PC-9 (cell line): ENCODE results near the gene PSTPIP1.

Source experiments
- EZH2 ChIP-seq: fragments of 200-600 bp; sonication (generic); IDR thresholded peaks from 2 replicates; pipeline ENCODE4 v1.8.0; 2017; ENCODE audit warnings: antibody characterized with exemption, low read depth
- TF ChIP-seq, protein P1 (sequence below): fragments of 200-600 bp; sonication (generic); conservative IDR thresholded peaks from 2 replicates; pipeline ENCODE4 v1.6.1; 2017; ENCODE audit warnings: mixed run types, antibody characterized with exemption, mild to moderate bottlenecking, moderate library complexity

DNA sequence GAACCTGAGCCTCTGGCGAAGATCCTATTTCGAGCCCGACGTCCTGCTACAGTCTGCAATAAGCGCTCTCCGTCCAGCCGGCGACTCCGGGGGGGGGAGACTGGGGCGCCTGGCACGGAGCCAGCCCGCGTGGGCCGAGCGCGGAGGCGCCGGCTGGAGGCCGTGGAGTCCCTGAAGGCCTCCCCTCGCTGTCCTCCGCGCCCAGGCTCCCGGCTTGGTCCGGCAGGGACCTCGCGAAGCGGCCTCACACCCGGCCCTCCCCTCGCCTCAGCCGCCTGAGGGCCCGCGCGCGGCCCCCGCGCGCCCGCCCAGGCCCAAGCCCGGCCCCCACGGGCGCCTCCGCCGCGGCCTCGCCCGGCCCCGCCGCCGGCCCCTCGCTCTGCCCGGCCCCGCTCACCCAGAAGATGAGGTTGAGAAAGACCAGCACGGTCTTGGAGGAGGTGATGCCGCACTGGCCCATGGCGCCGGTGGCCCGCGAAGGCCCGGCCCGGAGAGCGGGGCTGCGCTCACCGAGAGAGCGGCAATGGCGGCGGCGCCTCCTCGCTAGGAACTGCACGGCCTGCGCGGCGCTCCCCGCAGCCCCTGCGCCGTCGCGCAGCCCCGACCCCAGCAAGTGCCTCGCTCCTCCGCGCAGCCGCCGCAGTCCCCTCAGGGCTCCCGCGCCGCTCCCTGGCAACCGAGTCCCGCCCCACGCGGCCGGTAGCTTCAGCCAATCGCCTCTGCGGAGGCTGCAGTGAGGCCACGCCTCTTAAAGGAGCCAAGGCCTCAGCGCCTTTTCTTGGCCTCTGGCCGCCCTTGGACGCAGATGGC is 75.8 kb downstream of the PSTPIP1 start, which contains the start of gene TSPAN3:
- TF ChIP-seq, protein P1, sequence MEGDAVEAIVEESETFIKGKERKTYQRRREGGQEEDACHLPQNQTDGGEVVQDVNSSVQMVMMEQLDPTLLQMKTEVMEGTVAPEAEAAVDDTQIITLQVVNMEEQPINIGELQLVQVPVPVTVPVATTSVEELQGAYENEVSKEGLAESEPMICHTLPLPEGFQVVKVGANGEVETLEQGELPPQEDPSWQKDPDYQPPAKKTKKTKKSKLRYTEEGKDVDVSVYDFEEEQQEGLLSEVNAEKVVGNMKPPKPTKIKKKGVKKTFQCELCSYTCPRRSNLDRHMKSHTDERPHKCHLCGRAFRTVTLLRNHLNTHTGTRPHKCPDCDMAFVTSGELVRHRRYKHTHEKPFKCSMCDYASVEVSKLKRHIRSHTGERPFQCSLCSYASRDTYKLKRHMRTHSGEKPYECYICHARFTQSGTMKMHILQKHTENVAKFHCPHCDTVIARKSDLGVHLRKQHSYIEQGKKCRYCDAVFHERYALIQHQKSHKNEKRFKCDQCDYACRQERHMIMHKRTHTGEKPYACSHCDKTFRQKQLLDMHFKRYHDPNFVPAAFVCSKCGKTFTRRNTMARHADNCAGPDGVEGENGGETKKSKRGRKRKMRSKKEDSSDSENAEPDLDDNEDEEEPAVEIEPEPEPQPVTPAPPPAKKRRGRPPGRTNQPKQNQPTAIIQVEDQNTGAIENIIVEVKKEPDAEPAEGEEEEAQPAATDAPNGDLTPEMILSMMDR = no peak
- no peak for TF ChIP-seq EZH2
